GM19372 (cell line): Measurements from ENCODE around the gene RNU1-4.
"Not testable (repeated sequence)": the region's sequence is repeated elsewhere in the genome, so short reads cannot be mapped to it uniquely, and the experiment has no call there.

Experiments
- ATAC-seq: cut with Tn5 transposase; IDR thresholded peaks from one replicate; pipeline ENCODE4 v1.9.1; 2021; ENCODE audit warnings: mild to moderate bottlenecking, low read depth, moderate library complexity; ENCODE audit not compliant: unreplicated experiment

RNU1-4 gene

GRCh38 chr1:16787711-16788110 is 47.4 kb downstream of the RNU1-4 start:
- not testable (repeated sequence) for ATAC-seq
